PC-9 (cell line): Measurements from ENCODE around the gene OSTN. TPM values are rescaled to one million over a fixed set of nuclear protein-coding genes. Genes with fewer than 3 reads are reported as not detected.
A peak's percentile ranks its signal among the peaks of the same experiment; 100 is the strongest.

Experiments
- BruUV-seq: library from RNA; stranded (reverse); fragments of 400-500 nt; replicated peaks from 2 replicates; lab custom pipeline; 2021; lab: Mats Ljungman, UMichigan
- CTCF ChIA-PET: fragments of 300-600 bp; sonication (Branson Sonifier 250); formaldehyde crosslinking; loops from one replicate; lab custom pipeline; 2022; ENCODE audit warnings: antibody characterized with exemption; lab: Charles Lee
- POLR2A ChIA-PET: fragments of 300-600 bp; sonication (Branson Sonifier 250); formaldehyde crosslinking; loops from one replicate; lab custom pipeline; 2022; ENCODE audit warnings: antibody characterized with exemption; ENCODE audit not compliant: unreplicated experiment; lab: Charles Lee
- DNase-seq, 2 experiments: peaks; one replicate each; pipeline versions ENCODE4 v3.0.0 to v3.0.0-alpha.2; 2015 to 2022; ENCODE audit warnings: mixed read lengths in 1 of 2
- H2AFZ ChIP-seq: fragments of 200-600 bp; sonication (generic); 2 replicates; pipeline ENCODE4 v1.8.1; 2017; ENCODE audit warnings: antibody characterized with exemption
- H3F3A ChIP-seq: fragments of 200-600 bp; sonication (generic); 2 replicates; pipeline ENCODE4 v1.8.1; 2017; ENCODE audit warnings: antibody characterized with exemption, mild to moderate bottlenecking, low read depth; ENCODE audit not compliant: insufficient read depth
- H3K27ac ChIP-seq: fragments of 200-600 bp; sonication (generic); 2 replicates; pipeline ENCODE4 v1.6.1; 2016; ENCODE audit warnings: mixed run types
- H3K27me3 ChIP-seq: fragments of 200-600 bp; sonication (generic); 2 replicates; pipeline ENCODE4 v1.6.1; 2016; ENCODE audit warnings: low read depth, mixed run types; ENCODE audit not compliant: insufficient read depth
- H3K36me3 ChIP-seq: fragments of 200-600 bp; sonication (generic); 2 replicates; pipeline ENCODE4 v1.6.1; 2016; ENCODE audit warnings: low read depth, mixed run types
- H3K4me1 ChIP-seq: fragments of 200-600 bp; sonication (generic); replicated peaks from 2 replicates; pipeline ENCODE4 v1.6.1; 2016; ENCODE audit warnings: mixed run types; ENCODE audit not compliant: insufficient read depth
- H3K4me2 ChIP-seq: fragments of 200-600 bp; sonication (generic); 2 replicates; pipeline ENCODE4 v1.6.1; 2017; ENCODE audit warnings: mixed run types
- H3K4me3 ChIP-seq: fragments of 200-600 bp; sonication (generic); 2 replicates; pipeline ENCODE4 v1.6.1; 2016; ENCODE audit warnings: mixed run types
- H3K79me2 ChIP-seq: fragments of 200-600 bp; sonication (generic); 2 replicates; pipeline ENCODE4 v1.6.1; 2017; ENCODE audit warnings: low read depth, mixed run types
- H3K9me2 ChIP-seq: fragments of 200-600 bp; sonication (generic); 2 replicates; pipeline ENCODE4 v1.8.1; 2017; ENCODE audit warnings: mild to moderate bottlenecking; ENCODE audit not compliant: insufficient read depth
- H3K9me3 ChIP-seq: fragments of 200-600 bp; sonication (generic); 2 replicates; pipeline ENCODE4 v1.8.1; 2016; ENCODE audit warnings: low read depth; ENCODE audit not compliant: insufficient read depth
- H4K20me1 ChIP-seq: fragments of 200-600 bp; sonication (generic); 2 replicates; pipeline ENCODE4 v1.8.1; 2017; ENCODE audit not compliant: insufficient read depth
- EZH2 ChIP-seq: fragments of 200-600 bp; sonication (generic); IDR thresholded peaks from 2 replicates; pipeline ENCODE4 v1.8.0; 2017; ENCODE audit warnings: antibody characterized with exemption, low read depth
- intact Hi-C: fragments of 100-400 bp; cut with micrococcal nuclease; formaldehyde crosslinking; loops from one replicate; pipeline ENCODE4 v1.10.0; 2022; ENCODE audit not compliant: unreplicated experiment
- total RNA-seq: library from RNA; stranded (reverse); gene quantifications from 2 replicates; pipeline ENCODE4 v1.2.3, GENCODE V29; 2021
- TF ChIP-seq, protein P1 (sequence below): fragments of 200-600 bp; sonication (generic); conservative IDR thresholded peaks from 2 replicates; pipeline ENCODE4 v1.6.1; 2017; ENCODE audit warnings: mixed run types, antibody characterized with exemption, mild to moderate bottlenecking, moderate library complexity

The OSTN gene
- total RNA-seq, 1 experiment from 2014 or later: not detected

DNA sequence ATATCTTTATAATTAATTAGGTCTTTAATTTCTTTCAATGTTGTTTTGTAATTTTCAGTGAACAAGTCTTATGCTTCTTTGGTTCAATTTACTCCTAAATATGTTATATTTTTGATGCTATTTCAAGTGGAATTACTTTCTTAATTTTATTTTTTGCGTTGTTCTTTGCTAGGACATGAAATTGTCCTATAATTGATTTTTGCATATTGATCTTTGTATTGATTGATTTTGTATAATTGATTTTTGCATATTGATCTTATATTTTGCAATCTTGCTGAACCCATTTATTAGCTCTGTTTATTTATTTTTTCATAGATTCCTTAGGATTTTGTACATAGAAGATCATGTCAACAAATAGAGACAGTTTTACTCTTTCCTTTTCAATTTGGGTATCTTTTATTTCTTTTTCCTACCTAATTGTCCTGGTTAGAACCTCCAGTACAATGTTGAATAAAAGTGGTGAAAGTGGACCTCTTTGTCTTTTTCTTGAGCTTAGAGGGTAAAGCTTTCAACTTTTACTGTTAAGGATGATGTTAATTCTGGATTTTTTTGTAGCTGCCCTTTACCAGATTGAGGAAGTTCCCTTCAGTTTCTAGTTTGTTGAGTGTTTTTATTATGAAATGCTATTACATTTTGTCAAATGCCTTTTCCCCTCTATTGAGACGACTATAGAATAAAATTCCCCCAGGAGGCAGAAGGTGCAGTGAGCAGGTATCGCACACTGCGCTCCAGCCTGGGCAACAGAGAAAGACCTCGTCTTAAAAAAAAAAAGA lies 93.4 kb downstream of the OSTN start:
- POLR2A ChIA-PET: no interaction called here
- H3K4me3 ChIP-seq: no peak overlapping the region
- H3K9me2 ChIP-seq: no peaks in the 10 kb centered on the region
- no peaks in the 10 kb centered on the region for H3K79me2 ChIP-seq
- H2AFZ ChIP-seq: no peak overlapping the region
- CTCF ChIA-PET: no interaction called here
- H3K27ac ChIP-seq: no peak overlapping the region
- no peak overlapping the region for H3K4me2 ChIP-seq
- H3K27me3 ChIP-seq: no peaks in the 10 kb centered on the region
- no peak for TF ChIP-seq EZH2
- H3K9me3 ChIP-seq: 0 out of 2 replicates have a peak, but pooled peaks cover 4% of the 10 kb centered on the region
- intact Hi-C loops: no loop called here
- H4K20me1 ChIP-seq: no peaks in the 10 kb centered on the region
- no peaks in the 10 kb centered on the region for H3K4me1 ChIP-seq
- BruUV-seq: no TSS peak
- peak in 1 of 2 experiments; percentile 13 for DNase-seq
- H3K36me3 ChIP-seq: no peaks in the 10 kb centered on the region
- no peaks in the 10 kb centered on the region for H3F3A ChIP-seq

DNA sequence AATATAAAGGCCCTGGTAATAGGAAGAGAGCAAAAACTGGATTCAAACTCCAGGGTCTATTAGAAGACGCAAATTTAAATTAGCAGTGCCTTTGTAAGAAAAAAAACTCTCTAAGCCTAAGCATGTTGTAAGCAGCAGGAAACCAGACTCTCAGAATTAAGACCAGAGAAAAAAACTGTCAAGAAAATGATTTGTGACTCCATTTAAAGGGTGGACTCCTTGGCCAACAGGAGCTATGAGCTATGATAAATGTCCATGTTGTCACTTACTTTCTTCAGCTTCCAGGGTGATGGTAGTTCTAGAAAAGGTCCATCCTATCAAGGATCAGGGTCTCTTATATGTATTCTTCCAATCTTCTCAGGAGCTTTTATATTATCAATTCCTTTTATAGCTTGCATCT lies 95.2 kb downstream of the OSTN start:
- Histone ChIP-seq H3K4me1 (no peaks in the 10 kb centered on the region), H3K9me3 (no peaks in the 10 kb centered on the region), H3K9me2 (no peaks in the 10 kb centered on the region), H4K20me1 (no peaks in the 10 kb centered on the region), H3K27ac (no peak overlapping the region), H3K79me2 (no peaks in the 10 kb centered on the region), H3K4me2 (no peak overlapping the region), H3F3A (no peaks in the 10 kb centered on the region), H3K4me3 (no peak overlapping the region), H3K27me3 (no peaks in the 10 kb centered on the region), H2AFZ (no peak overlapping the region), H3K36me3 (no peaks in the 10 kb centered on the region)
- CTCF ChIA-PET: no interaction called here
- POLR2A ChIA-PET: no interaction called here
- no peak for DNase-seq
- TF ChIP-seq EZH2: no peak
- TF ChIP-seq, protein P1, sequence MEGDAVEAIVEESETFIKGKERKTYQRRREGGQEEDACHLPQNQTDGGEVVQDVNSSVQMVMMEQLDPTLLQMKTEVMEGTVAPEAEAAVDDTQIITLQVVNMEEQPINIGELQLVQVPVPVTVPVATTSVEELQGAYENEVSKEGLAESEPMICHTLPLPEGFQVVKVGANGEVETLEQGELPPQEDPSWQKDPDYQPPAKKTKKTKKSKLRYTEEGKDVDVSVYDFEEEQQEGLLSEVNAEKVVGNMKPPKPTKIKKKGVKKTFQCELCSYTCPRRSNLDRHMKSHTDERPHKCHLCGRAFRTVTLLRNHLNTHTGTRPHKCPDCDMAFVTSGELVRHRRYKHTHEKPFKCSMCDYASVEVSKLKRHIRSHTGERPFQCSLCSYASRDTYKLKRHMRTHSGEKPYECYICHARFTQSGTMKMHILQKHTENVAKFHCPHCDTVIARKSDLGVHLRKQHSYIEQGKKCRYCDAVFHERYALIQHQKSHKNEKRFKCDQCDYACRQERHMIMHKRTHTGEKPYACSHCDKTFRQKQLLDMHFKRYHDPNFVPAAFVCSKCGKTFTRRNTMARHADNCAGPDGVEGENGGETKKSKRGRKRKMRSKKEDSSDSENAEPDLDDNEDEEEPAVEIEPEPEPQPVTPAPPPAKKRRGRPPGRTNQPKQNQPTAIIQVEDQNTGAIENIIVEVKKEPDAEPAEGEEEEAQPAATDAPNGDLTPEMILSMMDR: no peak
- no TSS peak for BruUV-seq
- intact Hi-C loops: no loop called here

DNA sequence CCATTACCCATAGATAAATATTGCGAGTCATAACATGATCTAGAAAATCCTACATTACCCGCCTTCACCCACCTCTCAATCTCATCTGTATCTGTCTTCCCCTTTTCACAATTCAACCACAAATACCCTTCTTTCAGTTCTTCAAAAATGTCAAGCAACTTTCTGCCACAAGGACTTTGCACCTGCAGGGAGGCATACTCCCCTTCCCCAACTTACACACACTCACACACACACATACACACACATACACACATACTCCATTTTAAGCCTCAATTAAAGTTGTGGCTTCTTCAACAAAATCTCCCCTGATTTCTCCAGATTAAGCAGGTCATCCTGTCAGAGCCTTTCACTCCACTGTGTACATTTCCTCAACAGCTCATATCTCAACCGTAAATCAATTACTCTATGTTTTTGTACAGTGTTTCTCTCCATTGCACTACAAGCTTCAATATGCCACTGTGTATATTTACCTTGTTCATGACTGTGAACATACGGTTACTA lies 97.0 kb downstream of the OSTN start:
- H4K20me1 ChIP-seq: no peaks in the 10 kb centered on the region
- H3K79me2 ChIP-seq: no peaks in the 10 kb centered on the region
- TF ChIP-seq EZH2: no peak
- TF ChIP-seq, protein P1: no peak
- DNase-seq: peak in 1 of 2 experiments; percentile 21
- no peak overlapping the region for H2AFZ ChIP-seq
- no peak overlapping the region for H3K4me2 ChIP-seq
- no peaks in the 10 kb centered on the region for H3K9me2 ChIP-seq
- no peak overlapping the region for H3K27ac ChIP-seq
- no TSS peak for BruUV-seq
- ChIA-PET POLR2A (no interaction called here), CTCF (no interaction called here)
- H3K4me3 ChIP-seq: no peak overlapping the region
- H3K4me1 ChIP-seq: no peaks in the 10 kb centered on the region
- H3K27me3 ChIP-seq: no peaks in the 10 kb centered on the region
- H3K9me3 ChIP-seq: no peaks in the 10 kb centered on the region
- no peaks in the 10 kb centered on the region for H3K36me3 ChIP-seq
- intact Hi-C loops: no loop called here
- no peaks in the 10 kb centered on the region for H3F3A ChIP-seq
